ENCODE measurements around the gene CD84.

DNA sequence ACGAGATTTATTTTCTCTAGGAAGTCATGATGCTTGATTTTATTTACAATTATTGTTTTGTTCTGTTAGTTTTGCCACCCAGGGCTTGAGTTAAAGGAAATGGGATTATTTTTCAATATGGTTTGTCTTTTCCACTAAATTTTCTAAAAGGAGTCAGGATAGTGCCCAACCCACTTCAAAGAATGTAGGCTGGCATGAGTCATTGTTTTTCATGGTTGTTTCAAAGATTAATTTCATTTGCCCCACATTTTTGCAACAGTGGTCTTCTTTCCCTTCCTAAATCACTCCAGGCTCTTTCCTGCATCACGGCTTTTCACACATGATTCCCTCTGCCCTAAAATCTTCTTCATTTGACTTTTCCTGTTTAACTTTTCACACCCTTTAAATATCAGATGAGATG is 58.7 kb downstream of the CD84 start:
- TF ChIP-seq, protein P1, sequence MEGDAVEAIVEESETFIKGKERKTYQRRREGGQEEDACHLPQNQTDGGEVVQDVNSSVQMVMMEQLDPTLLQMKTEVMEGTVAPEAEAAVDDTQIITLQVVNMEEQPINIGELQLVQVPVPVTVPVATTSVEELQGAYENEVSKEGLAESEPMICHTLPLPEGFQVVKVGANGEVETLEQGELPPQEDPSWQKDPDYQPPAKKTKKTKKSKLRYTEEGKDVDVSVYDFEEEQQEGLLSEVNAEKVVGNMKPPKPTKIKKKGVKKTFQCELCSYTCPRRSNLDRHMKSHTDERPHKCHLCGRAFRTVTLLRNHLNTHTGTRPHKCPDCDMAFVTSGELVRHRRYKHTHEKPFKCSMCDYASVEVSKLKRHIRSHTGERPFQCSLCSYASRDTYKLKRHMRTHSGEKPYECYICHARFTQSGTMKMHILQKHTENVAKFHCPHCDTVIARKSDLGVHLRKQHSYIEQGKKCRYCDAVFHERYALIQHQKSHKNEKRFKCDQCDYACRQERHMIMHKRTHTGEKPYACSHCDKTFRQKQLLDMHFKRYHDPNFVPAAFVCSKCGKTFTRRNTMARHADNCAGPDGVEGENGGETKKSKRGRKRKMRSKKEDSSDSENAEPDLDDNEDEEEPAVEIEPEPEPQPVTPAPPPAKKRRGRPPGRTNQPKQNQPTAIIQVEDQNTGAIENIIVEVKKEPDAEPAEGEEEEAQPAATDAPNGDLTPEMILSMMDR (conservative IDR thresholded peaks at IDR 0.05; ENCODE audit: low read length), result no peak
- TF ChIP-seq EZH2phosphoT487 (IDR thresholded peaks at IDR 0.05; ENCODE audit: borderline replicate concordance, low read depth, low read length), result no peak

All from OCI-LY7 (cell line).